Thyroid gland (tissue), 4 donors: Measurements from ENCODE around the gene MEAK7. TPM values are rescaled to one million over a fixed set of nuclear protein-coding genes. Genes with fewer than 3 reads are reported as not detected.

ENCODE experiments used
- DNase-seq, 2 donors: peaks; one replicate each; pipeline ENCODE4 v3.0.0-alpha.2; 2019
- H3K27ac ChIP-seq, 3 donors: fragments of 200-600 bp; sonication (generic); 1 replicate in 2 of 3; 2 replicates in 1 of 3; pipeline ENCODE4 v1.5.1; 2016 to 2019; ENCODE audit warnings: mild to moderate bottlenecking in 1 of 3, moderate library complexity in 1 of 3
- H3K27me3 ChIP-seq: fragments of 200-600 bp; sonication (generic); one replicate; pipeline ENCODE4 v1.5.1; 2019
- H3K36me3 ChIP-seq, 2 donors: fragments of 200-600 bp; sonication (generic); one replicate each; pipeline ENCODE4 v1.5.1; 2016 to 2019
- H3K4me1 ChIP-seq, 2 donors: fragments of 200-600 bp; sonication (generic); one replicate each; pipeline ENCODE4 v1.5.1; 2017 to 2019
- H3K4me3 ChIP-seq, 3 donors: fragments of 200-600 bp; sonication (generic); replicated peaks in 1 of 3; 1 replicate in 2 of 3; 2 replicates in 1 of 3; pipeline ENCODE4 v1.5.1; 2016; ENCODE audit warnings: mild to moderate bottlenecking in 1 of 3
- H3K9me3 ChIP-seq: fragments of 200-600 bp; sonication (generic); one replicate; pipeline ENCODE4 v1.5.1; 2017
- POLR2A ChIP-seq, 2 donors: fragments of 450-650 bp; IDR thresholded peaks; one replicate each; pipeline ENCODE4 v1.6.1; 2017; ENCODE audit warnings: antibody characterized with exemption in 2 of 2, mild to moderate bottlenecking in 2 of 2, moderate library complexity in 1 of 2
- WGBS, 2 donors: methylation state at CpG; one replicate each; pipeline ENCODE4 v1.1.5; 2017; 5-methylcytosine and 5-hydroxymethylcytosine counted together
- intact Hi-C: fragments of 100-400 bp; cut with DNase I; formaldehyde crosslinking; loops from one replicate; pipeline ENCODE4 v1.15.1; 2023
- total RNA-seq, 4 donors: library from RNA; depleted of rRNA; stranded (reverse); fragments of >200 nt; gene quantifications; one replicate each; pipeline ENCODE4 v1.2.3, GENCODE V29; 2016
- TF ChIP-seq, protein P1 (sequence below), 6 experiments: fragments of 200-600 bp in 3 of 6; fragments of 450-650 bp in 3 of 6; sonication (generic) in 3 of 6; IDR thresholded peaks; one replicate each; pipeline ENCODE4 v1.5.1; 2016 to 2019; ENCODE audit warnings: antibody characterized with exemption in 6 of 6, mild to moderate bottlenecking in 2 of 6, inconsistent platforms in 1 of 6, moderate library complexity in 1 of 6

The MEAK7 gene
- total RNA-seq, 4 donors from 2014 or later = 14.5 to 19.2 (median 16.3) TPM

DNA sequence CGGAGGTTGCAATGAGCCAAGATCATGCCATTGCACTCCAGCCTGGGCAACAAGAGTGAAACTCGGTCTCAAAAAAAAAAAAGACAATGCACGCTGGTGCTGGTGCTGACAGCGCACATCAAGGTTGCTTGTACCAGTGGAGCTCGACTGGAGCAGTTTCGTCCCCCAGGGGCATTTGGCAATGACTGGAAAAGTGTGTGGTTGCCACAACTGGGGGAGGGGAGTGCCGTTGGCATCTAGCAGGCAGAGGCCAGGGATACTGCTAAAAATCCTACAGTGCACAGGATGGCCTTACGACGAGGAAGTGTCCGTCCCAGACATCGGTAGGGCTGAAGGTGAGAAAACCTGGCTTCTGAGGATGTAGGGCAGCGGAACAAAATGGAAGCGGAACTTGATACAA lies 2.4 kb downstream of the MEAK7 start:
- intact Hi-C loops = no loop called here

DNA sequence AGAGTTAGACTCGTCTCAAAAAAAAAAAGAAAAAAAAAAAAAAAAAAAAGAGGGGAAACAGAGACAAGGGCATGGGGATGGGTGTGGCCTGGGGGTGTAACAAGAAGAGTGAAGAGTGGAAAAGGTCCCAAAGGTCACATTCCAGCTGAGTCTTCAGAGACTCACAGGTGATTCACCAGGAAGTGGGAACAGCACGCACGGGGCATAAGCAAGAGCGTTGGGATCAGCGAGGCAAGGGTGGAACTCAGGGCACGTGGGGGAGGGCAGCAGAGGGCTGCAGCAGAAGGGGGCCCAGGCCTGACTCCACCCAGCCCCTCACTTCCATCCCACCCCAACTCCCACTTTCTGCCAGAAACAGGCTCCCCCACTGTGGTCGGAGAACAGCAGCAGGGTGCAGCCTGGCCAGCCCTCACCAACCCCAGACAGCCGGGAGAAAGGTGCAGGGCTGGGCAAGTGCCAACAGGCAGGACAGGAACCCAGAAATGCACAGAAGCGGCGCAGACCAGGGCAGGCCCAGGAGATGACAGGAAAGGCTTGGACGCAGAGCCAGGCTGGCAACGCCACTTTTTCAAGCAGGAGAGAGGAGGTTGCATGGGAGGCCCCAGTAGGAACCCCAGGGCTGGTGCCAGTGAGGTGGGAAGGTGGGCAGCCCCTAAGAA lies 3.3 kb downstream of the MEAK7 start:
- 89 to 95% methylated on average over 8 to 10 of the region's 12 CpGs for WGBS, 2 donors
- no peak for DNase-seq
- no peak overlapping the region for H3K4me3 ChIP-seq
- H3K4me1 ChIP-seq = peaks cover 12 to 13% of the 10 kb centered on the region in 2 donors
- TF ChIP-seq POLR2A (IDR thresholded peaks at IDR 0.05) = no peak
- TF ChIP-seq, protein P1, sequence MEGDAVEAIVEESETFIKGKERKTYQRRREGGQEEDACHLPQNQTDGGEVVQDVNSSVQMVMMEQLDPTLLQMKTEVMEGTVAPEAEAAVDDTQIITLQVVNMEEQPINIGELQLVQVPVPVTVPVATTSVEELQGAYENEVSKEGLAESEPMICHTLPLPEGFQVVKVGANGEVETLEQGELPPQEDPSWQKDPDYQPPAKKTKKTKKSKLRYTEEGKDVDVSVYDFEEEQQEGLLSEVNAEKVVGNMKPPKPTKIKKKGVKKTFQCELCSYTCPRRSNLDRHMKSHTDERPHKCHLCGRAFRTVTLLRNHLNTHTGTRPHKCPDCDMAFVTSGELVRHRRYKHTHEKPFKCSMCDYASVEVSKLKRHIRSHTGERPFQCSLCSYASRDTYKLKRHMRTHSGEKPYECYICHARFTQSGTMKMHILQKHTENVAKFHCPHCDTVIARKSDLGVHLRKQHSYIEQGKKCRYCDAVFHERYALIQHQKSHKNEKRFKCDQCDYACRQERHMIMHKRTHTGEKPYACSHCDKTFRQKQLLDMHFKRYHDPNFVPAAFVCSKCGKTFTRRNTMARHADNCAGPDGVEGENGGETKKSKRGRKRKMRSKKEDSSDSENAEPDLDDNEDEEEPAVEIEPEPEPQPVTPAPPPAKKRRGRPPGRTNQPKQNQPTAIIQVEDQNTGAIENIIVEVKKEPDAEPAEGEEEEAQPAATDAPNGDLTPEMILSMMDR (IDR thresholded peaks at IDR 0.05) = no peak
- no peaks in the 10 kb centered on the region for H3K27me3 ChIP-seq
- peaks cover 5 to 6% of the 10 kb centered on the region in 2 donors for H3K36me3 ChIP-seq
- no peak overlapping the region for H3K27ac ChIP-seq
- intact Hi-C loops = no loop called here
- no peaks in the 10 kb centered on the region for H3K9me3 ChIP-seq

More for the DNA sequence above, 2.4 kb downstream of the MEAK7 start:
- Histone ChIP-seq H3K4me1 (peaks cover 12 to 13% of the 10 kb centered on the region in 2 donors), H3K27ac (no peak overlapping the region), H3K36me3 (peaks cover 0 to 1% of the 10 kb centered on the region in 2 donors), H3K9me3 (no peaks in the 10 kb centered on the region), H3K27me3 (no peaks in the 10 kb centered on the region), H3K4me3 (no peak overlapping the region)
- DNase-seq = no peak
- 92 to 94% methylated on average over 13 of the region's 13 CpGs for WGBS, 2 donors
- no peak for TF ChIP-seq POLR2A (IDR thresholded peaks at IDR 0.05)
- TF ChIP-seq, protein P1 (IDR thresholded peaks at IDR 0.05) = no peak

DNA sequence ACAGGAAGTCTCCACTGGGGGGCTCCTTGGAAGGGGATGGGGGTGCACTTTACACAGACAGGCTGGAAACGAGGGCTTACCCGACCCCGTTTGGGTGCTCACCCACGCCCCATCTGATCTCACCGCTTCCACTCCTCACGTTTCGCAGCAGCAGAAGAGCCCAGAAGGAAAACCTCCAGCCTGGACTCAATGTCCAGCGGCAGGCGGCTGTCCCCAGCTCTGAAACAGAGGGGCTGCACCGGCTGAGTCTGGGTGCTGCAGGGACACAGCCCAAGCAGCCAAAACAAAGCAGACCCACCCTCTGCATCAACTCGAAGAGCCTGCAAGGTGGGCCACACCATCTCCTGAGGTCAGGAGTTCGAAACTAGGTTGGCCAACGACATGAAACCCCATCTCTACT lies 3.9 kb downstream of the MEAK7 start:
- H3K4me3 ChIP-seq = no peak overlapping the region
- intact Hi-C loops = no loop called here
- no peak for DNase-seq
- no peak overlapping the region for H3K27ac ChIP-seq
- peaks cover 8 to 12% of the 10 kb centered on the region in 2 donors for H3K36me3 ChIP-seq
- no peaks in the 10 kb centered on the region for H3K27me3 ChIP-seq
- no peak for TF ChIP-seq POLR2A (IDR thresholded peaks at IDR 0.05)
- TF ChIP-seq, protein P1 (IDR thresholded peaks at IDR 0.05) = no peak
- H3K4me1 ChIP-seq = peaks cover 12 to 13% of the 10 kb centered on the region in 2 donors
- 93 to 99% methylated on average over 9 to 12 of the region's 13 CpGs for WGBS, 2 donors
- H3K9me3 ChIP-seq = no peaks in the 10 kb centered on the region

DNA sequence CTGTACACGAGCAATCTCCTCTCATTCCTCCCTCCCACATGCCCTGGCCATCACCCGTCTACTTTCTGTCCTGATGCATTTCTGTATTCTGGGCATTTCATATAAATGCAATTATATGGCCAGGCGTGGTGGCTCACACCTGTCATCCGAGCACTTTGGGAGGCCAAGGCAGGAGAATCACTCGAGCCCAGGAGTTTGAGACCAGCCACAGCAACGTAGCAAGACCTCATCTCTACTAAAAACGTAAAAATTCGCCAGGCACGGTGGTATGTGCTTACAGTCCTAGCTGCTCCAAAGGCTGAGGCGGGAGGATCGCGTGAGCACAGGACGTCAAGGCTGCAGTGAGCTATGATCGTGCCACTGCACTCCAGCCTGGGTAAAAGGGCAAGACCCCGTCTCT lies 4.8 kb downstream of the MEAK7 start:
- 90 to 92% methylated on average over 15 of the region's 15 CpGs for WGBS, 2 donors
- H3K36me3 ChIP-seq = peaks cover 12 to 21% of the 10 kb centered on the region in 2 donors
- no peak for DNase-seq

More for the DNA sequence above, 4.8 kb downstream of the MEAK7 start:
- TF ChIP-seq POLR2A (IDR thresholded peaks at IDR 0.05) = no peak
- TF ChIP-seq, protein P1 (IDR thresholded peaks at IDR 0.05) = no peak
- Histone ChIP-seq H3K4me1 (peaks cover 5 to 7% of the 10 kb centered on the region in 2 donors), H3K27me3 (no peaks in the 10 kb centered on the region), H3K27ac (no peak overlapping the region), H3K9me3 (no peaks in the 10 kb centered on the region), H3K4me3 (no peak overlapping the region)
- intact Hi-C loops = no loop called here
